Astrocyte (in vitro differentiated cells and primary cell): Measurements from ENCODE around the gene ZNF469. TPM values are rescaled to one million over a fixed set of nuclear protein-coding genes. Genes with fewer than 3 reads are reported as not detected.

Experiments
- DNase-seq: peaks from one replicate; pipeline ENCODE4 v3.0.0-alpha.2; 2010; ENCODE audit warnings: low read depth
- FAIRE-seq: peaks from 2 replicates; lab custom pipeline; 2011; peaks lifted over from hg19 to GRCh38; lab: Jason Lieb, UNC
- H2AFZ ChIP-seq: 2 replicates; pipeline ENCODE4 v1.6.0; 2012; ENCODE audit warnings: low read depth, low read length, inconsistent platforms
- H3K27ac ChIP-seq: 2 replicates; pipeline ENCODE4 v1.5.1; 2011; ENCODE audit warnings: low read depth, low read length, inconsistent platforms
- H3K27me3 ChIP-seq: 2 replicates; pipeline ENCODE4 v1.6.0; 2011; ENCODE audit warnings: low read length, inconsistent platforms; ENCODE audit not compliant: insufficient read depth
- H3K36me3 ChIP-seq: 2 replicates; pipeline ENCODE4 v1.5.1; 2011; ENCODE audit warnings: low read length, inconsistent platforms; ENCODE audit not compliant: insufficient read depth
- H3K4me1 ChIP-seq: 2 replicates; pipeline ENCODE4 v1.5.1; 2011; ENCODE audit warnings: low read length, inconsistent platforms; ENCODE audit not compliant: insufficient read depth
- H3K4me2 ChIP-seq: 2 replicates; pipeline ENCODE4 v1.6.0; 2012; ENCODE audit warnings: low read length, inconsistent platforms
- H3K4me3 ChIP-seq: 2 replicates; pipeline ENCODE4 v1.5.1; 2011; ENCODE audit warnings: low read depth, mild to moderate bottlenecking, low read length, inconsistent platforms; ENCODE audit not compliant: insufficient read depth
- H3K79me2 ChIP-seq: 2 replicates; pipeline ENCODE4 v1.6.0; 2012; ENCODE audit warnings: mild to moderate bottlenecking, low read length, inconsistent platforms; ENCODE audit not compliant: insufficient read depth
- H3K9ac ChIP-seq: 2 replicates; pipeline ENCODE4 v1.6.0; 2012; ENCODE audit warnings: mild to moderate bottlenecking, low read length, inconsistent platforms
- H3K9me3 ChIP-seq: 2 replicates; pipeline ENCODE4 v1.5.1; 2012; ENCODE audit warnings: low read depth, mild to moderate bottlenecking, low read length, inconsistent platforms; ENCODE audit not compliant: insufficient read depth
- H4K20me1 ChIP-seq: 2 replicates; pipeline ENCODE4 v1.6.0; 2012; ENCODE audit warnings: low read length, inconsistent platforms; ENCODE audit not compliant: insufficient read depth
- H3K27ac Mint-ChIP-seq: one replicate; pipeline ENCODE4 v1.8.0; 2021; ENCODE audit warnings: mild to moderate bottlenecking, mixed read lengths; ENCODE audit not compliant: unreplicated experiment
- H3K27me3 Mint-ChIP-seq: one replicate; pipeline ENCODE4 v1.8.0; 2021; ENCODE audit warnings: low read depth, mixed read lengths; ENCODE audit not compliant: unreplicated experiment
- H3K36me3 Mint-ChIP-seq: one replicate; pipeline ENCODE4 v1.8.0; 2021; ENCODE audit warnings: low read depth, mixed read lengths; ENCODE audit not compliant: unreplicated experiment
- H3K4me1 Mint-ChIP-seq: one replicate; pipeline ENCODE4 v1.8.0; 2021; ENCODE audit warnings: low read depth, mixed read lengths; ENCODE audit not compliant: unreplicated experiment
- H3K4me3 Mint-ChIP-seq: one replicate; pipeline ENCODE4 v1.8.0; 2021; ENCODE audit warnings: mild to moderate bottlenecking, moderate library complexity, mixed read lengths; ENCODE audit not compliant: unreplicated experiment
- H3K9me3 Mint-ChIP-seq: one replicate; pipeline ENCODE4 v1.8.0; 2021; ENCODE audit warnings: mild to moderate bottlenecking, mixed read lengths; ENCODE audit not compliant: unreplicated experiment
- CTCF ChIP-seq: IDR thresholded peaks from 2 replicates; pipeline ENCODE4 v1.5.1; 2011; ENCODE audit warnings: low read depth, mild to moderate bottlenecking, inconsistent platforms, low read length, moderate library complexity; ENCODE audit not compliant: insufficient read depth
- EZH2 ChIP-seq: IDR thresholded peaks from 2 replicates; pipeline ENCODE4 v1.6.1; 2012; ENCODE audit warnings: mild to moderate bottlenecking, low read length, inconsistent platforms; ENCODE audit not compliant: insufficient read depth
- total RNA-seq: library from RNA; stranded (reverse); gene quantifications from 2 replicates; pipeline ENCODE4 v1.2.1, GENCODE V29; 2021

The ZNF469 gene
- total RNA-seq, 1 donor from 2014 or later: 17.7 TPM

- DNase-seq: no peak
- no peaks in the 10 kb centered on the region for H3K4me1 ChIP-seq
- TF ChIP-seq EZH2: no peak
- Mint-ChIP-seq H3K4me1 (no peaks in the 10 kb centered on the region), H3K27ac (no peak overlapping the region), H3K9me3 (peaks cover 13% of the 10 kb centered on the region), H3K36me3 (no peaks in the 10 kb centered on the region), H3K27me3 (peaks cover 17% of the 10 kb centered on the region), H3K4me3 (no peak overlapping the region)
- H3K9me3 ChIP-seq: peaks cover 7% of the 10 kb centered on the region
- no peak overlapping the region for H3K4me3 ChIP-seq
- no peak overlapping the region for H2AFZ ChIP-seq
- H4K20me1 ChIP-seq: no peaks in the 10 kb centered on the region
- no peak overlapping the region for H3K9ac ChIP-seq
- no peaks in the 10 kb centered on the region for H3K27me3 ChIP-seq
- H3K36me3 ChIP-seq: no peaks in the 10 kb centered on the region
- no peaks in the 10 kb centered on the region for H3K79me2 ChIP-seq
- no peak for FAIRE-seq
- H3K4me2 ChIP-seq: no peak overlapping the region
- H3K27ac ChIP-seq: no peak overlapping the region
Observed at GRCh38 chr16:88344411-88345030, 38.2 kb upstream of the ZNF469 start.

GRCh38 chr16:88345031-88345720, 37.6 kb upstream of the ZNF469 start:
- Histone ChIP-seq H3K9me3 (peaks cover 7% of the 10 kb centered on the region), H3K27ac (no peak overlapping the region), H3K79me2 (no peaks in the 10 kb centered on the region), H3K4me2 (no peak overlapping the region), H3K27me3 (no peaks in the 10 kb centered on the region), H3K4me1 (no peaks in the 10 kb centered on the region), H2AFZ (no peak overlapping the region), H3K4me3 (no peak overlapping the region), H3K36me3 (no peaks in the 10 kb centered on the region), H3K9ac (no peak overlapping the region), H4K20me1 (no peaks in the 10 kb centered on the region)
- H3K27me3 Mint-ChIP-seq: peaks cover 20% of the 10 kb centered on the region
- H3K4me1 Mint-ChIP-seq: no peaks in the 10 kb centered on the region
- H3K9me3 Mint-ChIP-seq: peaks cover 13% of the 10 kb centered on the region
- H3K27ac Mint-ChIP-seq: no peak overlapping the region
- FAIRE-seq: no peak
- no peak overlapping the region for H3K4me3 Mint-ChIP-seq
- no peaks in the 10 kb centered on the region for H3K36me3 Mint-ChIP-seq
- TF ChIP-seq CTCF (no peak), EZH2 (no peak)
- no peak for DNase-seq

- no peak overlapping the region for H2AFZ ChIP-seq
- no peak overlapping the region for H3K4me2 ChIP-seq
- H3K9me3 Mint-ChIP-seq: peaks cover 13% of the 10 kb centered on the region
- no peaks in the 10 kb centered on the region for H3K27me3 ChIP-seq
- H4K20me1 ChIP-seq: no peaks in the 10 kb centered on the region
- H3K36me3 Mint-ChIP-seq: no peaks in the 10 kb centered on the region
- H3K27ac Mint-ChIP-seq: peak overlapping the region; percentile 41
- no peaks in the 10 kb centered on the region for H3K4me1 Mint-ChIP-seq
- H3K27me3 Mint-ChIP-seq: peaks cover 20% of the 10 kb centered on the region
- DNase-seq: no peak
- H3K79me2 ChIP-seq: no peaks in the 10 kb centered on the region
- peaks cover 7% of the 10 kb centered on the region for H3K9me3 ChIP-seq
- H3K9ac ChIP-seq: no peak overlapping the region
- H3K4me3 Mint-ChIP-seq: no peak overlapping the region
- H3K27ac ChIP-seq: no peak overlapping the region
- no peak for FAIRE-seq
- no peak overlapping the region for H3K4me3 ChIP-seq
- no peak for TF ChIP-seq CTCF
- no peak for TF ChIP-seq EZH2
- H3K4me1 ChIP-seq: no peaks in the 10 kb centered on the region
- H3K36me3 ChIP-seq: no peaks in the 10 kb centered on the region
Observed at GRCh38 chr16:88345721-88346560, 36.8 kb upstream of the ZNF469 start.
